K562 (cell line): ENCODE results near the gene PSRC1. TPM values are rescaled to one million over a fixed set of nuclear protein-coding genes. Genes with fewer than 3 reads are reported as not detected.

Experiments
- ATAC-seq: fragments of 200-7000 bp; cut with Tn5 transposase; 3 replicates; pipeline ENCODE4 v1.9.1; 2020; ENCODE audit warnings: moderate library complexity
- BruUV-seq: library from RNA; stranded (reverse); fragments of 400-500 nt; replicated peaks from 2 replicates; lab custom pipeline; 2021; lab: Mats Ljungman, UMichigan
- CTCF ChIA-PET: fragments of 300-600 bp; formaldehyde crosslinking; extraction: SDS; loops from one replicate; lab custom pipeline; 2021; ENCODE audit warnings: low intra/inter-chr PET ratio; lab: Yijun Ruan, JAX
- POLR2A ChIA-PET: fragments of 300-600, 350-650 bp; sonication (Branson Sonifier 250); formaldehyde crosslinking; extraction: SDS; loops from one replicate; lab custom pipeline; 2021; ENCODE audit warnings: antibody characterized with exemption, inconsistent platforms; lab: Yijun Ruan, JAX
- DNase-seq, 4 experiments: peaks; one replicate each; pipeline versions ENCODE4 v3.0.0 to v3.0.0-alpha.2; 2011 to 2018; ENCODE audit warnings: low spot score in 3 of 4, mixed read lengths in 3 of 4; ENCODE audit errors: extremely low read depth in 1 of 4
- FAIRE-seq: peaks from 2 replicates; lab custom pipeline; 2011; peaks lifted over from hg19 to GRCh38; lab: Jason Lieb, UNC
- H2AFZ ChIP-seq: 2 replicates; pipeline ENCODE4 v1.6.0; 2011; ENCODE audit warnings: low read depth, low read length, control low read depth, inconsistent platforms
- H3K27ac ChIP-seq: fragments of 200-600 bp; 3 replicates; pipeline ENCODE4 v1.8.0; 2011; ENCODE audit warnings: low read depth, mild to moderate bottlenecking, control low read depth, inconsistent platforms, low read length, moderate library complexity, mixed read lengths; ENCODE audit errors: extremely low read depth
- H3K27me3 ChIP-seq, 2 experiments: fragments of 300-600 bp in 1 of 2; 2 replicates in 1 of 2; 3 replicates in 1 of 2; pipeline versions ENCODE4 v1.6.0 to v1.8.0; 2011; ENCODE audit warnings: inconsistent platforms in 2 of 2, low read length in 2 of 2, mild to moderate bottlenecking in 1 of 2, mixed read lengths in 1 of 2, moderate library complexity in 1 of 2; ENCODE audit not compliant: control insufficient read depth in 2 of 2, insufficient read depth in 2 of 2
- H3K36me3 ChIP-seq: fragments of 300-600 bp; 3 replicates; pipeline ENCODE4 v1.8.0; 2011; ENCODE audit warnings: mild to moderate bottlenecking, low read length, inconsistent platforms; ENCODE audit not compliant: control insufficient read depth, insufficient read depth
- H3K4me1 ChIP-seq, 2 experiments: fragments of 200-600 bp in 1 of 2; replicated peaks in 1 of 2; 2 replicates in 1 of 2; 3 replicates in 1 of 2; pipeline versions ENCODE4 v1.5.1 to v1.8.0; 2011; ENCODE audit warnings: inconsistent platforms in 2 of 2, low read length in 2 of 2, mild to moderate bottlenecking in 1 of 2, mixed read lengths in 1 of 2, moderate library complexity in 1 of 2; ENCODE audit not compliant: control insufficient read depth in 2 of 2, insufficient read depth in 2 of 2
- H3K4me2 ChIP-seq: 2 replicates; pipeline ENCODE4 v1.6.1; 2011; ENCODE audit warnings: low read length, control low read depth, inconsistent platforms, mixed read lengths; ENCODE audit not compliant: insufficient read depth
- H3K4me3 ChIP-seq: fragments of 200-600 bp; sonication (generic), shearing (Covaris generic); 2 replicates; pipeline ENCODE4 v1.5.1; 2016; ENCODE audit warnings: control low read depth, inconsistent platforms
- H3K79me2 ChIP-seq: fragments of 200-600 bp; 3 replicates; pipeline ENCODE4 v1.8.0; 2011; ENCODE audit warnings: low read length, inconsistent platforms; ENCODE audit not compliant: control insufficient read depth, insufficient read depth
- H3K9ac ChIP-seq, 2 experiments: 2 replicates each; pipeline versions ENCODE4 v1.6.0 to v1.6.1; 2011; ENCODE audit warnings: low read depth in 2 of 2, low read length in 2 of 2, control low read depth in 1 of 2, inconsistent platforms in 1 of 2, mild to moderate bottlenecking in 1 of 2, mixed read lengths in 1 of 2; ENCODE audit not compliant: insufficient read depth in 1 of 2
- H3K9me1 ChIP-seq: one replicate; pipeline ENCODE4 v1.6.0; 2011; ENCODE audit warnings: inconsistent platforms, mild to moderate bottlenecking, low read length, moderate library complexity; ENCODE audit not compliant: control insufficient read depth, insufficient read depth
- H3K9me3 ChIP-seq: replicated peaks from 2 replicates; pipeline ENCODE4 v1.5.1; 2011; ENCODE audit warnings: low read depth, low read length, inconsistent platforms; ENCODE audit not compliant: control insufficient read depth, insufficient read depth
- H4K20me1 ChIP-seq: replicated peaks from 2 replicates; pipeline ENCODE4 v1.6.1; 2011; ENCODE audit warnings: low read length, inconsistent platforms, mixed read lengths; ENCODE audit not compliant: control insufficient read depth, insufficient read depth
- BRCA1 ChIP-seq, 2 experiments: fragments of 450-650 bp in 1 of 2; sonication (generic) in 1 of 2; formaldehyde crosslinking in 1 of 2; IDR thresholded peaks; 2 replicates each; pipeline versions ENCODE4 v1.5.0 to v1.6.1; 2017 to 2020; ENCODE audit warnings: mild to moderate bottlenecking in 1 of 2, missing genetic modification reagents in 1 of 2
- EHMT2 ChIP-seq: fragments of 450-650 bp; IDR thresholded peaks from 2 replicates; pipeline ENCODE4 v1.6.1; 2018; ENCODE audit warnings: antibody characterized with exemption
- ELK1 ChIP-seq: sonication (generic); formaldehyde crosslinking; IDR thresholded peaks from 2 replicates; pipeline ENCODE4 v1.8.1; 2022; ENCODE audit warnings: missing genetic modification reagents
- HMG20B ChIP-seq: fragments of 250-450 bp; sonication (Bioruptor Pico); IDR thresholded peaks from 2 replicates; pipeline ENCODE4 v1.5.0; 2021; ENCODE audit warnings: mild to moderate bottlenecking
- RBM22 ChIP-seq: fragments of 200-400 bp; formaldehyde crosslinking; IDR thresholded peaks from 2 replicates; pipeline ENCODE4 v1.6.1; 2018; ENCODE audit warnings: low read length, low read depth; ENCODE audit not compliant: poor library complexity, severe bottlenecking
- SOX6 ChIP-seq: fragments of 450-650 bp; IDR thresholded peaks from 2 replicates; pipeline ENCODE4 v1.6.1; 2014; ENCODE audit warnings: mild to moderate bottlenecking
- TARDBP ChIP-seq: fragments of 450-650 bp; IDR thresholded peaks from 2 replicates; pipeline ENCODE4 v1.6.1; 2016
- TCF15 ChIP-seq: fragments of 250-450 bp; sonication (Bioruptor Pico); IDR thresholded peaks from 2 replicates; pipeline ENCODE4 v1.8.0; 2022; ENCODE audit warnings: moderate library complexity, mild to moderate bottlenecking, inconsistent platforms
- TCF7 ChIP-seq: sonication (generic); IDR thresholded peaks from 2 replicates; pipeline ENCODE4 v1.6.1; 2016; ENCODE audit warnings: antibody characterized with exemption, borderline replicate concordance
- ZNF175 ChIP-seq: fragments of 200-800 bp; sonication (Bioruptor generic); IDR thresholded peaks from 2 replicates; pipeline ENCODE4 v1.6.1; 2016; ENCODE audit warnings: low read depth, mild to moderate bottlenecking, missing genetic modification characterization, missing compliant biosample characterization
- ZNF239 ChIP-seq: fragments of 250-450 bp; sonication (Bioruptor Pico); IDR thresholded peaks from 2 replicates; pipeline ENCODE4 v1.4.0; 2020; ENCODE audit warnings: mild to moderate bottlenecking
- WGBS: fragments of 100-300 bp; shearing (Covaris generic); methylation state at CpG from one replicate; pipeline ENCODE4 v1.1.6; 2016; ENCODE audit warnings: low coverage, mixed read lengths; ENCODE audit not compliant: insufficient coverage; ENCODE audit errors: missing lambda C conversion rate; 5-methylcytosine and 5-hydroxymethylcytosine counted together
- in situ Hi-C: fragments of 300-500 bp; cut with MboI; formaldehyde crosslinking; loops from 4 replicates; pipeline ENCODE4 v1.15.0; 2018; ENCODE audit warnings: inconsistent platforms, mixed read lengths
- intact Hi-C: fragments of 100-400 bp; cut with micrococcal nuclease; formaldehyde crosslinking; loops from 2 replicates; pipeline ENCODE4 v1.14.2; 2022
- polyA plus RNA-seq, 8 experiments: library from polyadenylated mRNA; depleted of rRNA in 4 of 8; stranded (reverse) in 5 of 8; unstranded in 3 of 8; fragments of >200 nt; fragmentation: Nextera tagmentation in 2 of 8; fragmentation: Illumina TruSeq in 1 of 8; extraction: Ambion mirVana in 2 of 8; extraction: Trizol in 1 of 8; gene quantifications; 2 replicates each; pipeline versions ENCODE4 v1.2.1 to v1.2.3, GENCODE V29; 2011 to 2014; ENCODE audit warnings: inconsistent platforms in 1 of 8, missing spikeins in 1 of 8
- total RNA-seq, 7 experiments: library from RNA; depleted of rRNA in 6 of 7; stranded (reverse); fragments of >200 nt in 6 of 7; fragmentation: Illumina TruSeq in 2 of 7; extraction: Trizol in 2 of 7; gene quantifications; 2 replicates each; pipeline versions ENCODE4 v1.2.1 to v1.2.3, GENCODE V29; 2011 to 2021; ENCODE audit warnings: low replicate concordance in 1 of 7

The PSRC1 gene
- total and polyA plus RNA-seq, 9 of the 15 experiments (the other 6 are each of a cell fraction or from before 2014, with no cell fraction given) = 6.5 to 65.2 (median 39.3) TPM

- Histone ChIP-seq H3K4me2 (no peak overlapping the region), H3K27me3 (no peaks in the 10 kb centered on the region), H3K9me1 (no peaks in the 10 kb centered on the region), H3K9ac (no peak overlapping the region; a peak in 1 of 4 replicates), H3K9me3 (no peaks in the 10 kb centered on the region), H3K4me1 (peaks cover 0 to 43% of the 10 kb centered on the region in 2 experiments; a peak in 2 of 5 replicates), H3K36me3 (peaks cover 50% of the 10 kb centered on the region; the same call in 2 of the 3 replicates), H3K27ac (no peak overlapping the region), H3K79me2 (no peaks in the 10 kb centered on the region), H3K4me3 (no peak overlapping the region), H4K20me1 (no peaks in the 10 kb centered on the region), H2AFZ (no peak overlapping the region)
- no peak for ATAC-seq
- intact Hi-C loops = loop anchor here (10.0 kb wide), 1 partner anchor 153 kb away; the partner anchor contains the start of gene ELAPOR1
- BruUV-seq = no TSS peak
- in situ Hi-C loops = no loop called here
- FAIRE-seq = no peak
- ChIA-PET CTCF (interaction anchor here (1.3 kb wide), 1 partner anchor 131 kb away, joined by 4 read pairs; no protein-coding TSS in a partner anchor), POLR2A (interaction anchor here (1.0 to 1.4 kb wide), 3 partner anchors 10 to 15 kb away, joined by 3 to 5 read pairs (median 4); partner anchors contain the start of gene PSRC1)
- WGBS = 90% methylated on average over 17 of the region's 17 CpGs
- DNase-seq = no peak
- no peak for TF ChIP-seq HMG20B (CRISPR knock-in tag)
- no peak for TF ChIP-seq RBM22
These were observed 15.1 kb downstream of the PSRC1 start for GRCh38 chr1:109267743-109268300.

- H3K27me3 ChIP-seq = no peaks in the 10 kb centered on the region
- CTCF ChIA-PET = no interaction called here
- peaks cover 47% of the 10 kb centered on the region; the same call in 2 of the 3 replicates for H3K36me3 ChIP-seq
- no peaks in the 10 kb centered on the region for H3K9me3 ChIP-seq
- in situ Hi-C loops (no loop called here), intact Hi-C loops (loop anchor here (10.0 kb wide), 1 partner anchor 152 kb away; the partner anchor contains the start of gene ELAPOR1)
- BruUV-seq = no TSS peak
- H3K9ac ChIP-seq = peak overlapping the region in 1 of 2 experiments; percentile 61; a peak in 2 of 4 replicates
- no peaks in the 10 kb centered on the region for H3K9me1 ChIP-seq
- no peak overlapping the region for H2AFZ ChIP-seq
- H3K79me2 ChIP-seq = no peaks in the 10 kb centered on the region
- POLR2A ChIA-PET = interaction anchor here (1.1 kb wide), 1 partner anchor 10 kb away, joined by 4 read pairs; no protein-coding TSS in a partner anchor
- 81% methylated on average over 11 of the region's 11 CpGs for WGBS
- H3K27ac ChIP-seq = no peak overlapping the region
- no peaks in the 10 kb centered on the region for H4K20me1 ChIP-seq
- H3K4me1 ChIP-seq = peaks cover 0 to 40% of the 10 kb centered on the region in 2 experiments; a peak in 2 of 5 replicates
- no peak overlapping the region for H3K4me2 ChIP-seq
- ATAC-seq (no peak), DNase-seq (no peak), FAIRE-seq (no peak)
- no peak overlapping the region for H3K4me3 ChIP-seq
- TF ChIP-seq ELK1 (CRISPR knock-in tag) (no peak), ZNF175 (CRISPR knock-in tag) (no peak), EHMT2 (no peak), TARDBP (no peak), TCF15 (CRISPR knock-in tag) (no peak), BRCA1 (IDR thresholded peaks at IDR 0.05) (no peak), BRCA1 (CRISPR knock-in tag; IDR thresholded peaks at IDR 0.05) (no peak), TCF7 (no peak), SOX6 (no peak), ZNF239 (CRISPR knock-in tag) (no peak)
These were observed 16.0 kb downstream of the PSRC1 start for GRCh38 chr1:109266965-109267364.
